ENCODE data around the gene NCKAP5. TPM values are rescaled to one million over a fixed set of nuclear protein-coding genes. Genes with fewer than 3 reads are reported as not detected.
"Not testable (repeated sequence)": the region's sequence is repeated elsewhere in the genome, so short reads cannot be mapped to it uniquely, and the experiment has no call there.

Gene NCKAP5
- polyA plus RNA-seq, 1 donor: 3.3 TPM

DNA sequence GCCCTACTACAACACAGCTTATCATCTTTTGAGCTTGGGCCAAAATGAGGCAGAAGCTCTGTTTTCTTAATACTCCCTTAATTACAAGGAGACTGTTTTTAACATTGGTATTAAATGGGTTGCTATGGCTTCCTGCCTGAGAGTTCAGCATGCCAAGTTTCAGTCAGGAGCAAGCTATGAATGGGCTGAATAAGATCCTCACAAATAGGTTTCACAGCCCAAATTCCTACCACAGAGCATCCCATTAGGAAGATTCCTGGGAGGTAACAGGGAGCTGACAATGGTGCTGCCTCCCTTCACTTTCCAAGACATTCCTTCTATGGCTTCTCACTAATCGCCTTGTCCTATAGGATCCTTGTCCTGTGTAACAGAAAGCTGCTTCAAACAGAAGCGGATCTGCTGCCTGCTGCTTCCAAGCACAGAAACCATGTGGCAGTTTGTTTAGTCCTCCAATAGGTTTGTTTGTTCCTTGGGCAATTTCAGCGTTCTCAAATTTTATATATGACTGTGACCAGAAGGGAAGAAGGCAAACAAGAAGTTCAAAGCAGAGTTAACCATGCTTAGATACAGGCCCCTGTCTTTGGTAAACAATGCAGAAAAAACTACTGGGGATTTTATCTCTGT lies 70.9 kb downstream of the NCKAP5 start:
- DNase-seq (ENCODE audit: low read depth): no peak

DNA sequence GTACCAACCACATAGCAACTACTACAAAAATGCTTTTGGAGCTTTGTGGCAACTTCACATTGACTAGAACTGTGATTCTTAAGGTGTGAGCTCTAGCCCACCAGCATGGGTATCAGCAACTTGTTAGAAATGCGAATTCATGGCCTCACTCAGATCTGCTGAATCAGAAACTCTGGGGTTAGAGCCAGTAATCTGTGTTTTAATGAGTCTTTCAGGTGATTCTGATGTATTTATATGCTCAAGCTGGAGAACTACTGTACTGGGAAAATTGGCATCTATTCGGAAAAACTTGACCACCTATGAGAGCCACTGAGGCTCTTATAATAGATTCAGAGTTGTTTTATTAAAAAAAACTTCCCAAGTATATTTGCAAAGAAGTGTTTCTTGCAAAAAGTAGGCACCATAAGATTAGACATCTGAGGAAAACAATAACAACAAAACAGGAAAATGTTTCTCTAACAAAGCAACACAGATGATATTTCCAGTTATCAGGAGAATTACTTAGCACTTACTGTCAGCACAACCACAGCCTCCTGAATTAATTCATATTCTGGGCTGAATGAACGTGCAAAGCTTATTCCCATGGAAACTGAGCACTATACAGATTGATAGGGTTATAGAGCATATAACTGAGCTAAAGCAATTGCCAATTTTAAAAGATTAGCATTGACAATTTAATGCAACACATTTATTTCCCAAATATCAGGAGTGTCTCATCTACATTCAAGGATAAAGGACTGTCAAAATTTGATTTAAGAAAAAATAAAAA lies 71.6 kb downstream of the NCKAP5 start:
- no peak for DNase-seq (ENCODE audit: low read depth)

DNA sequence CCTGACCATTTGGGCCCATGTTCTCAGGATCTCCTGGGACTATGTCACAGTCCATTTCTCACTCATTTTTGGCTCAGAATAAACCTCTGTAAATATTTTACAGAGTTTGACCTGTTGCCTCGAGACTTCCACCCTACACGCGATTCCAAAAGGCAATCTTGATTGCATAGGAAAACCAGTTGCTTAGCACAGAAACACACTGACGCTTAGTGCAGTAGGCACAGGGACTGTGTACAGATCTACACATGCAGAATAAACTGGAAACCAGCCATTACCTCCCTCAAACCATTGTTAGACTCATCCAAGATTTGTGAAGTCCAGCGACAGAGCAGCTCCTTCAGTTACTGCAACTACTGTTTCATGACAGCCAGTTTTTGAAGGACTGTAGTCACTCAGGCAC lies 73.0 kb downstream of the NCKAP5 start:
- DNase-seq (ENCODE audit: low read depth): no peak

DNA sequence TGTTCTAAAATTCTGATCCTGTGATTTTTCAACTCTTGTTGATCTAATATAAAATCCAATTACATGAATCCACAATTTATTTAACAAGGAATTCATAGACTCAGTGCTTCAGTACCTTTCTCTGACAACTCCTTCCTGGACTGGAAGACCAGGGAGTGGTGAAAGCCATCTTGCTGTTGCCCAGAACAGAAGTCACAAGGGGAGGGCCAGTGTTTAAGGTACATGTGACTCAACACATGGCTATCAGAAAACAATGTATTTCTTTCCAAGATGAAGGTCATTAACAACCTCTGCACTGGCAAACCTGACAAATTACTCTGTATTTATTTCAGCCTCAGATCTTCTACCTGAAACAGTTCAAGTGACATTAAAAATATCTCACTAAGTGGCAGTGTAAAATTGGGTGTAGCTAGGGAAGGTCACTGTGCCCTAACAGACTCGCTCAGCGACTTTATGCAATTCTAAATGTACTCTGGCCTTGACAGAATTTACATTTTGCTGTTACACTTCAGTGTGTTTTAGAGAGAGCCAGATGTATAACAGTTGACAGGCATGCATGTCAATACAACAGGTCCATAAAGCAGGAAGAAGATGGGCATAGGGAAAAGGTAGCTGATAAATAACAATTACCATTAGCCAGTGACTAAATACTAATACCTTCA lies 75.4 kb downstream of the NCKAP5 start:
- DNase-seq (ENCODE audit: low read depth): no peak

DNA sequence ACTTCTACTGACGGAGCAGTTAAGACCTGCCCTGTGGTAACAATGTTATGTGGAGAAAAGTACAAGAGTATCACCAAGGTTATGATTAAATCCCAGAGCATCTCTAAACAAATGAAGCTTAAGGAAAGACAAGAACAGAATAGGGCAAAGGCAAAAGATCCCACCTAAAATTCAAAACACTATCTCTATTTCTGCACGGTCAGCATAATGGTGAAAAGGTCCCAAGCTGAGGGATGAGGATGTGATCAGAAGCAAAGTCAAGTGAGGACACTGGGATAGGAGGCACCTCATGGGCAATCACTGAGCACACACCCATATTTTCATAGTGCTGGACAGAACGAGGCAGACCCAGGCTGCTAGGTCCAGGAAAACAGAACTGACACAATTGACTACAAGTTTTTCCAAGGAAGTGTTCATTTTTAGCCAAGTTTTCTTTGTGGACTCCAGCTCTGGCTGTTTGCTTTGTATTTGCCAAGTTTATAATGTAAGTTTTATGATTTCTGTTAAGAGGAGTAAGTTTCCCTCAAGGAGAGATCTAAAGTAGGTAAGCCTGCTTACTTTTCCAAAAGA lies 77.8 kb downstream of the NCKAP5 start:
- peak; percentile 43 for DNase-seq (ENCODE audit: low read depth)

DNA sequence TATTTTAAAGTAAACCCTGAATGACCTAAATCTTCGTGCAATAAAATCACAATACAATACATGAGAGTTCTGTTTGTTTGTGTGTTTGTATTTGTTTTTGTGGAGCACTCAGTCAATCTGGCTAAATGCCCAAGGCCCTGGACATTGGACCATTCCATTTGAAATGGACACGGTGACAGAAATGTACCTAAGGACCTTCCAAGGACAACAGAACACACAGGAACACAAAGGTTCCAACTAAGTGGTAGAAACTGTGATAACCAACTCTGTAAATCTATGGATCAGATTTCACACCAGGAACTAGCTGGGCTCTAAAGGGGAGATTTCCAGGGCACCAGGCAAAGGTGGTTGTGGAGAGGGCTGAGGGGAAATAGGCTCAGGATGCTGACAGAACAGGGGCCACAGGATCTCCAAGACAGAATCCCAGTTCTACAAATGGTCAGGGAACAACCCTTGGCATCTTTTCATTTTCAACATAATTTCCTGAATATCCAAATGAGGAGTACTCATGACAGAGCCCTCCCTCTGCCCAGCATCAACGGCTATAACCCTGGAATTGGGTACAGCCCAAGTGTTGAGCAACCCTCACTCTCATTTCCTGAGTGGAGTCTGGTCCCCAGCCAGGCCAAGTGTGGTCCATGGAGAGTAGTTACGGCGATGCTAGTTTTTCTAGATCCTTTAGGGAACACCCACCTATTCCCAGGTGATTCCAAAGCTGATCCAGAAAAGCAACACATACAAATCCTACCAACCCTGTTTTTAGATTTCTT lies 78.4 kb downstream of the NCKAP5 start:
- no peak for DNase-seq (ENCODE audit: low read depth)

DNA sequence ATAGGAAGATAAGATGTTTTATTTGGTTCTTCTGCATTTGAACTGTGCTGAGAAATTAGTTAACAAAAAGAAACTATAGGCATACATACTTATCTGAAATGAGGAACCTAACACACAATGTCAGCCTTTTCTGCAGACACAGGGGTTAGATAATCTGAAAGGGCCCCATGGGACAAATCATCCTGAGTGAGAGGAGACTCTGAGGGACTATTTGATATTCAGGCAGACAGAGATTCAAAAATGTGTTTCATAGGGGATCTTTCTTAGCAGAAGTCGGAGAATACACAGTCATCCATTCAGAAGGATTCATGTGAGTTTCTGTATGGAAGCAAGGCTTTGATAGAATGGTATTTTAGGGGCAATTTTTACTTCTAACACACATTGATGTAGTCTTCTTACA lies 79.1 kb downstream of the NCKAP5 start:
- DNase-seq (ENCODE audit: low read depth): no peak

DNA sequence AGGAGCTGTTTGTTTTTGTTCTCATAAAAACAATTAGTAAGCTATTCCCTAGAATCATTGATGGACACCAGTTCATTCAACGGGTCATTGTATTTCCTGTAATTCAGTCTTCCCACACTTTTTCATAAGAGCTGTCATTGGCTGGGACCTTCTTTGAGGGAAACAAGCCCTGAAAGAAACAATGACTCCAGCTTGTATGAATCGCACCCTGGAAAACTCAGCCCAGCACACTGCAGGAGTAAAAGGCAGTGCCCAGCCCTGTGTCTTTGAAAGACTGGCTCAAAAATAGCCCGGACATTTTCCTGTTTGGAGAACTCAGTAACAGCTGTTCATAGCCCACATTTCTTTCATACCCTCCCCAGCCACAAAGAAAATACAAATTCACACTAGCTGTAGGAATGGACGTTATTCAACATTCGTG lies 81.5 kb downstream of the NCKAP5 start:
- no peak for DNase-seq (ENCODE audit: low read depth)

DNA sequence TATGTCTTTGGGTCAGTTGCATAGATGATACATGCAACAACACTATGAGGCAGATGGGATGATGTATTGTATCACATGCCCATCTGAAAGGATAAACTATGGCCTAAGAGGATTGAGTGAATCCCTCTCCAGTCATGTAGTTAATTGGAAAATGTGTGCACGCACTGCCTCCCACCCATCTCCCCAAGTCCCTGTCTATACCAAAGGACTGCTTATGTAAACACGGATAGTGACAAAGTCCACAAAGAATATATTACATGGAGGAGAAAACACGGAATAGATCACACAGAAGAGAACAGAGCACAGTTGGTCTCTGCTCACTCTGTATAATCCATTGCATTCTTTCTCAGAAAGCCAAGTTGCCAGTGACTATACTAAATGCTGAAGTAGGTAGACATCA lies 82.4 kb downstream of the NCKAP5 start:
- DNase-seq (ENCODE audit: low read depth): no peak

DNA sequence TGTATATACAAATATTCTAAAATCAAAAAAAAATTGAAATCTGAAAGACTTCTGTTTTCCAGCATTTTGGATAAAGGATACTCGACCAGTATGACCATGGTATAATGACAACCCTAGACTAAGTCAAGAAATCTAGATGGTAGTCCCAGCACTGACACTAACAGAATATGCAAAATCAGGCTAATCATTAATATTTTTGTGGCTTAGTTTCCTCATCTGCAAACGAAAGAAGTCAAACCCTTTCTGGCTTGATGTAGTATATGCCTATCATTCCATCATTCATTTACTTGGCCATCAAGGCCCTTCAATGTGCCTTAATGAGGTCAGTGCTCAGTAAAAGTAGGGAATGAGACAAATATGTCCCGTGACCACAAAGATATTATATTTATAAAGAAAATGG lies 83.5 kb downstream of the NCKAP5 start:
- DNase-seq (ENCODE audit: low read depth): no peak

DNA sequence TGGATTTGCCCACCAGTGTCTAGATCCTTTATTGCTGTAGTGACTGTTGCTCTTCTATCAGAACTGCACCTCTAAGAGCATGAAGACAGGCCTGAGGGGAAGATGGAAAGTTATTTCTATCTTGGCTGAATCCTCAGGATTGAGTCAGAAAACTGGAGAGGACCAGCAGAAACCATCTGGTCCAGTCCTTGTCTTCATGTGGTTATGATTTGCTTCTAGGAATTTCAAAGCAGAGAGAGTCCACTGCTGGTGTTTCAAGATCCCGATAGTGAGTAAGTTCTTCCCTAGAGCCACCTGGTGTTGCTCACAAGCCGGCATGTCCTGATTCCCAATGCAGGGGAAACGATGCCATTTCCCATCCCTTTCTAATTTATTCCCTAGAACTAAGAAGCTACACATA lies 84.2 kb downstream of the NCKAP5 start:
- peak; percentile 90 for DNase-seq (ENCODE audit: low read depth)

DNA sequence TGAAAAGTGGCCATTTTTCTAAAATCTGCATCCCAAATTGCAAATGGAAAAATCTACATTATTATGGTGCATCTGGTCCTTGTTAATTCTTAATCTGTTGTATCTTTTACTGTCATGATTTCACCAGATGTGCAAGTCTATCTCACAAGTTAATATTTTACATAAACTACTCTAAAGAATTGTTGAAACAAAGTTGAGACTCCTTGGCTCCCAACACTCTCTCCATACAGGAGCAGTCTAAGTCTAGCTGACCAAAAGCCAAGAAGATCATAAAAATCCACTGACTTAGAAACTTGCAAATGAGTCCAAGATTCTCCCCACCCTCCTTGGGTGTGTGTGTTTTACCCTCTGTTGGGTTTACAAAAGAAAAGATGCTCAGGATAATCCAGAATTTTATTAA lies 85.1 kb downstream of the NCKAP5 start:
- peak; percentile 90 for DNase-seq (ENCODE audit: low read depth)

DNA sequence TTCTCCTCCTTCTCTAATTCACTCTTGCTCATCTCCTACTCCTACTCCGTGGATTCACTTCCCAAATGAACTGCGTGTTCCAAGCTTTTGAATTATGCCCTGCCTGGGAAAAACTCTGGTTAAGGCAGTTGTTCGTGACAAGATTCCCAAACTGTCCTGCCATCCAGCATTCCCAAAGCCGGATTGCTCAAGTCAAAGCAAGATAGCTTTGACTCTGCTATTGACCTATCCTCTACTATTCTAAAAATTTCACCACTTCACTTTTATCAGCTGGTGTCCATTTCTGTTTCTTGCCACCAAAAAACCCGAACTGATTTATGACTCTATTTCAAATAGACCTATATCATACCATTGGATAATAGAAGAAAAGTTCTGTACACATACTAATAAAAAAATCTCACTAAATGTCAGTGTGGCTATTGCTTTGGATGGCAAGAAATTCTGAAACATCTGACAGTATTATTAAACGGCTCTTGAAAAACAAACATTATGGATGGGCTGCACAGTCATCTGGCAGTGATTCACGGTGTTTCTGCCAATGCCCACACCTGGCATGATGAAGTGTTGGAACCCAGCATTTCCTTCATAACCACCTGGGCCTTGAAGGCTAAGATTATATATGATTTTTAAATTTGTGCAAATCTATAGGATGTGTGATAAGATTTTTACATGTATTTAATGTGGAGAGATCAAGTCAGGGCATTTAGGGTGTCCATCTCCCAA lies 87.4 kb downstream of the NCKAP5 start:
- DNase-seq (ENCODE audit: low read depth): no peak

DNA sequence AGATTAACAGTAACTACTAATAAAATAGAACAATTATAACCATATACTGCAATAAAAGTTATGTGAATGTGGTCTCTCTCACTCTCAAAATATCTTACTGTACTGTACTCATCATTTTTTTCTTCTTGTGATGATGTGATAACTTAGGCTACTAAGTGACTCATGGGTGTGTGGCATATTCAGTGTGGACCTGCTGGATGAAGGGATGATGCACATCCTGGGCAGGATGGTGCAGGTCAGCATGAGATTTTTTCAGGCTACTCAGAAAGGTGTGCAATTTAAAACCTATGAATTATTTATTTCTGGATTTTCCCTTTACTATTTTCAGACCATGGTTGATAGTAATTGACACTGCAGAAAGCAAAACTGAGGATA lies 90.7 kb downstream of the NCKAP5 start:
- no peak for DNase-seq (ENCODE audit: low read depth)

DNA sequence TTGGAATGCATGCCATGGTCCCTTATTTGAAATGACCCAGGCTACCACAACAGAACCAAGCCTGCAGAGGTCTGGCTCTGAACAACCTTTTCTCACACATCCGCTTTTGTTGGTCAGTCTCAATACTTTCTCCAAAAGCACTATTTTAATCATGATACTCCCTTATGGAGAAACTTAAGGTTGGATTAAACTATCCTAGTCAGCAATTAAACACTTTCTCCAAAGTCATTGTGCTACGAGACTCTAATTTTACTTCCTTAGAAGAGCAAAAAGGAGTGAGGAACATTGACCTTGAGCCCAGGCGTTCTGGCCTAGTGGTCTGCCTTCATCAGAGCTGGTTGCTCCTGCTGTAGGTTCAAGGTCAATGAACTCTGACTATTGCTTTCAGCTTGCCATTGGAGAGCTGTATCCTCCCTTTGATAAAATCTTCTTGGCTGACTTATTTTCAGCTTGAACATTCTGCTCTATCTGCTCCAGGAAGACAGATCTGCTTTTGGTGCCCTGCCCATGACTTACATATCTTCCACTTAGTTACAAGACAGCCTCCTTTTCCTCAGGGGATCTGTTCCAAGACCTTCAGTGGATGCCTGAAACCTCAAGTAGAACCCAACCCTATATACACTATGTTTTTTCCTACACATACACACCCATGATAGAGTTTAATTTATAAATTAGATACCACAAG lies 91.2 kb downstream of the NCKAP5 start:
- DNase-seq (ENCODE audit: low read depth): no peak

DNA sequence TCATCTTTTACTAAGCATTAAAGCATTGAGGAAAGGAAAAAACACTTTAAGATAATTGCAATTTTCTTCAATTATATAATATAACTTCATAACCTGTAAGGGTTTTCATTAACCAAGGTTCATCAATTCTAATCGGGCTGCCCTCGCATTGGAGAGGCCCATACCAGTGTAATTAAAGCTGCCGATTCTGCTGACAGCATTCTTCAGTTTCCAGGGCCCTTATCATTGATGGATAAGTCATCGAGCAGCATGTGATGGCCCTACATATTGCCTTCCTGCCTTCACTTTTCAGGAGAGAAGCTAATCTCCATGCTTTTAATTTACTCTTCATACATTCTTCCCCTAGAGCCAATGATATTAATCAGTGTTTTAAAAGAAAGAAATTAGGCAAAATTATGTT lies 92.0 kb downstream of the NCKAP5 start:
- DNase-seq (ENCODE audit: low read depth): no peak

DNA sequence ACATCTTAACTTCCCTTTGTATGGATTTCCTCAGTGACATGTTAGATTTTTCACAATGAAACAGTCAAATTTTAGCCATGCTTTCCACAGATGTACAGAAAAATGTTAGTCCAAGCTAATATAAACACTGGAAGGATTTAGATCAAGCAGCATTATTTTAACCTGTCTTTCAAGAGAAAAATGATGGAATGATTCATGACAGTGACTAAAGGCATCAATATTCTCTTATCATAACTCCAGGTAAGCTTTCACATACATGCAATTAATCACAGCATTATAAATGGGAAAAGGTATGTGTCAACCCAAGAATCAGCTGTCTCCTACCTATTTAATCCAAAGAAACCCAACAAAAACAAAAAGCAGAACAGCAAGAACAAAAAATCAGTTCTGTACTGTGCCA lies 92.7 kb downstream of the NCKAP5 start:
- no peak for DNase-seq (ENCODE audit: low read depth)

DNA sequence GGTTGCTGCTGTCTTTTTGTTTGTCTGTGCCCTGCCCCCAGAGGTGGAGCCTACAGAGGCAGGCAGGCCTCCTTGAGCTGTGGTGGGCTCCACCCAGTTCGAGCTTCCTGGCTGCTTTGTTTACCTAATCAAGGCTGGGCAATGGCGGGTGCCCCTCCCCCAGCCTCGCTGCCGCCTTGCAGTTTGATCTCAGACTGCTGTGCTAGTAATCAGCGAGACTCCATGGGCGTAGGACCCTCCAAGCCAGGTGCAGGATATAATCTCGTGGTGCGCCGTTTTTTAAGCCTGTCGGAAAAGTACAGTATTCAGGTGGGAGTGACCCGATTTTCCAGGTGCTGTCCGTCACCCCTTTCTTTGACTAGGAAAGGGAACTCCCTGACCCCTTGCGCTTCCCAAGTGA lies 97.8 kb downstream of the NCKAP5 start:
- DNase-seq (ENCODE audit: low read depth): not testable (repeated sequence)

DNA sequence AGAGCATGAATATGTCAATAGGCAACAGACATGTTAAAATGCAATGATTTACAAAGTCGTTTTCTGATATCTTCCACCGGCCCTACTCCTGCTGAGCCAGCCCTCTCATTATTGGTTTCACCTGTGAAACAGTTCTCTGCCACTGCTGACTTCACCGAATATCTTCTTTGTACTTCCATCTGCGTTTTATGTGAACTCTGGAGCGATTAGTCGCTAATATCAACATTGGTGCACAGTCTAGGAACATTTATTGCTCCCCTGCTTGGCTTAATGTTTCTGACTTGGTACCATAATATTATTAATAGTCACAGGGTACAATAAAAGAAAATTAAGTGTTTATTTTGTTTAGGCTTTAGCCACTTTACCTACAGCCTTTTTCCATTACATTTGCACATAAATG lies 105.5 kb downstream of the NCKAP5 start:
- DNase-seq (ENCODE audit: low read depth): no peak

DNA sequence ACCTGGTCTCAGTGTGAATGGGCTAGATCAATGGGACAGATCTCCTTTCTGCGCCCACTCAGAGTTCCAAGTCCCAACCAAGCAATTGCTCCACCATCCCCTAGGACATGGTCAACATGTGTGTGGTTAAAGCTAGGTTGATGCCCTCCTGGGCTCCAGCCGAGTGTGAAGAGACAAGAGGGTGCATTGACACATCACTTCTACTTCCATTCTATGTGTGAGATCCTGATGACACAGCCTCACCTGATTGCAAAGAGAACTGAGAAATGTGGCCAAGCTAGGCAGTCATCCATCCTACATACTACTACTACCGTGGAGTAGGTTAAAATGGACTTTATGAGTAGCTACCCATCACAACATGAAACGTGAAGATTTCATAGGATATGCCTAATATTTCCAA lies 106.8 kb downstream of the NCKAP5 start:
- DNase-seq (ENCODE audit: low read depth): no peak

DNA sequence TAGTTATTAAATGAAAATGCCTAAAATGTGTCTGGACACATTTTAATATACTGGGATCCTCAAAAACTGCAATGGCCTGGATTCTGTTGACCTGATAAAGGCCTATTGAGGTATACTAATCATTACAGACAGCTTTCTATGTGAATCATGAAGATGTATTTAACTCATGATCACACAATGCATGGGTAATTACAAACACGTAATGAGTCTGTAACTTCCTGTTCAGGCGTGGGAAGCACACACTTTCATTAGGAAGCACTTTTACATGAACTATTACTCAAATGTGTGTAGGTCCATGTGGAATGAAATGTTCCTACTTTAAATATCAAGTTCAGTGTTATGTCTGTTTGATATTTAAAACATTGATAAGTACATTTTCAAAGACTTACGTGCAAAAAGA lies 108.7 kb downstream of the NCKAP5 start:
- DNase-seq (ENCODE audit: low read depth): no peak
